Measurements from ENCODE around the gene MAP1B. TPM values are rescaled to one million over a fixed set of nuclear protein-coding genes. Genes with fewer than 3 reads are reported as not detected.

Gene MAP1B
- total RNA-seq, 2 donors from 2014 or later, result 87.9 to 93.3 TPM

GRCh38 chr5:72172786-72173185 lies 65.5 kb downstream of the MAP1B start:
- H3K36me3 Mint-ChIP-seq (ENCODE audit: low read depth), result peaks cover 22% of the 10 kb centered on the region
- WGBS, 2 experiments (ENCODE audit: insufficient coverage in 1 of 2, insufficient read length in 1 of 2), result 98 to 100% methylated on average over 1 to 4 of the region's 4 CpGs
- DNase-seq, result no peak
- Histone ChIP-seq H3K36me3 (ENCODE audit: control insufficient read depth, insufficient read depth, low read length) (peaks cover 56% of the 10 kb centered on the region), H3K27me3 (ENCODE audit: control insufficient read depth, insufficient read depth, low read length, poor library complexity, severe bottlenecking) (no peaks in the 10 kb centered on the region), H3K9ac (ENCODE audit: extremely low read depth, low read length, poor library complexity, severe bottlenecking) (no peak overlapping the region), H3K4me1 (ENCODE audit: control insufficient read depth, insufficient read depth, low read length) (peaks cover 9% of the 10 kb centered on the region), H3K9me3 (ENCODE audit: control insufficient read depth, low read length) (no peaks in the 10 kb centered on the region), H3K27ac (ENCODE audit: low read depth, low read length) (peak overlapping the region; percentile 9), H3K4me3 (ENCODE audit: low read length) (no peak overlapping the region)
- H3K9me3 Mint-ChIP-seq, result no peaks in the 10 kb centered on the region
- peaks cover 27% of the 10 kb centered on the region for H3K4me1 Mint-ChIP-seq
- TF ChIP-seq CTCF (conservative IDR thresholded peaks at IDR 0.05), result no peak
- H3K27me3 Mint-ChIP-seq (ENCODE audit: insufficient read depth), result no peaks in the 10 kb centered on the region
- no peak overlapping the region for H3K27ac Mint-ChIP-seq
- H3K4me3 Mint-ChIP-seq, result no peak overlapping the region

- Histone ChIP-seq H3K9ac (ENCODE audit: extremely low read depth, low read length, poor library complexity, severe bottlenecking) (no peak overlapping the region), H3K27me3 (ENCODE audit: control insufficient read depth, insufficient read depth, low read length, poor library complexity, severe bottlenecking) (no peaks in the 10 kb centered on the region), H3K36me3 (ENCODE audit: control insufficient read depth, insufficient read depth, low read length) (peaks cover 66% of the 10 kb centered on the region), H3K4me3 (ENCODE audit: low read length) (no peak overlapping the region), H3K27ac (ENCODE audit: low read depth, low read length) (peak overlapping the region; percentile 70), H3K4me1 (ENCODE audit: control insufficient read depth, insufficient read depth, low read length) (no peaks in the 10 kb centered on the region), H3K9me3 (ENCODE audit: control insufficient read depth, low read length) (no peaks in the 10 kb centered on the region)
- no peak for TF ChIP-seq CTCF (conservative IDR thresholded peaks at IDR 0.05)
- Mint-ChIP-seq H3K27ac (no peak overlapping the region), H3K4me1 (peaks cover under 1% of the 10 kb centered on the region), H3K36me3 (ENCODE audit: low read depth) (peaks cover 25% of the 10 kb centered on the region), H3K9me3 (no peaks in the 10 kb centered on the region), H3K27me3 (ENCODE audit: insufficient read depth) (no peaks in the 10 kb centered on the region), H3K4me3 (no peak overlapping the region)
- DNase-seq, result no peak
- WGBS, 2 experiments (ENCODE audit: insufficient coverage in 1 of 2, insufficient read length in 1 of 2), result 86 to 100% methylated on average over 1 to 2 of the region's 3 CpGs
Measured at GRCh38 chr5:72177538-72177937, 70.3 kb downstream of the MAP1B start.

- TF ChIP-seq CTCF (conservative IDR thresholded peaks at IDR 0.05), result no peak
- H3K36me3 ChIP-seq (ENCODE audit: control insufficient read depth, insufficient read depth, low read length), result peaks cover 65% of the 10 kb centered on the region
- DNase-seq, result peak; percentile 61
- Mint-ChIP-seq H3K9me3 (no peaks in the 10 kb centered on the region), H3K27ac (peak overlapping the region; percentile 74), H3K36me3 (ENCODE audit: low read depth) (peaks cover 30% of the 10 kb centered on the region), H3K4me3 (no peak overlapping the region), H3K27me3 (ENCODE audit: insufficient read depth) (no peaks in the 10 kb centered on the region), H3K4me1 (peaks cover 3% of the 10 kb centered on the region)
- H3K4me1 ChIP-seq (ENCODE audit: control insufficient read depth, insufficient read depth, low read length), result no peaks in the 10 kb centered on the region
- WGBS, 2 experiments (ENCODE audit: insufficient coverage in 1 of 2, insufficient read length in 1 of 2), result 68 to 83% methylated on average over 25 to 29 of the region's 29 CpGs
- no peaks in the 10 kb centered on the region for H3K9me3 ChIP-seq (ENCODE audit: control insufficient read depth, low read length)
- peak overlapping the region; percentile 99 for H3K27ac ChIP-seq (ENCODE audit: low read depth, low read length)
- no peak overlapping the region for H3K9ac ChIP-seq (ENCODE audit: extremely low read depth, low read length, poor library complexity, severe bottlenecking)
- no peaks in the 10 kb centered on the region for H3K27me3 ChIP-seq (ENCODE audit: control insufficient read depth, insufficient read depth, low read length, poor library complexity, severe bottlenecking)
- H3K4me3 ChIP-seq (ENCODE audit: low read length), result no peak overlapping the region
Measured at GRCh38 chr5:72179028-72179815, 71.9 kb downstream of the MAP1B start.
